GM12864 (cell line): ENCODE results near the gene CCDC122.

Experiments used
- DNase-seq: peaks from one replicate; pipeline ENCODE4 v3.0.0-alpha.2; 2011; ENCODE audit warnings: low read depth
- H3K4me3 ChIP-seq: 2 replicates; pipeline ENCODE4 v1.5.1; 2011; ENCODE audit warnings: mild to moderate bottlenecking, low read depth, low read length, control low read depth
- TF ChIP-seq, protein P1 (sequence below): IDR thresholded peaks from 2 replicates; pipeline ENCODE4 v1.5.1; 2011; ENCODE audit warnings: low read depth, mild to moderate bottlenecking, moderate library complexity, low read length, control low read depth, inconsistent platforms; ENCODE audit errors: missing control alignments

Gene CCDC122

GRCh38 chr13:43797869-43798268 lies 81.7 kb downstream of the CCDC122 start:
- TF ChIP-seq, protein P1, sequence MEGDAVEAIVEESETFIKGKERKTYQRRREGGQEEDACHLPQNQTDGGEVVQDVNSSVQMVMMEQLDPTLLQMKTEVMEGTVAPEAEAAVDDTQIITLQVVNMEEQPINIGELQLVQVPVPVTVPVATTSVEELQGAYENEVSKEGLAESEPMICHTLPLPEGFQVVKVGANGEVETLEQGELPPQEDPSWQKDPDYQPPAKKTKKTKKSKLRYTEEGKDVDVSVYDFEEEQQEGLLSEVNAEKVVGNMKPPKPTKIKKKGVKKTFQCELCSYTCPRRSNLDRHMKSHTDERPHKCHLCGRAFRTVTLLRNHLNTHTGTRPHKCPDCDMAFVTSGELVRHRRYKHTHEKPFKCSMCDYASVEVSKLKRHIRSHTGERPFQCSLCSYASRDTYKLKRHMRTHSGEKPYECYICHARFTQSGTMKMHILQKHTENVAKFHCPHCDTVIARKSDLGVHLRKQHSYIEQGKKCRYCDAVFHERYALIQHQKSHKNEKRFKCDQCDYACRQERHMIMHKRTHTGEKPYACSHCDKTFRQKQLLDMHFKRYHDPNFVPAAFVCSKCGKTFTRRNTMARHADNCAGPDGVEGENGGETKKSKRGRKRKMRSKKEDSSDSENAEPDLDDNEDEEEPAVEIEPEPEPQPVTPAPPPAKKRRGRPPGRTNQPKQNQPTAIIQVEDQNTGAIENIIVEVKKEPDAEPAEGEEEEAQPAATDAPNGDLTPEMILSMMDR, result no peak
- DNase-seq, result no peak
- no peak overlapping the region for H3K4me3 ChIP-seq

DNA sequence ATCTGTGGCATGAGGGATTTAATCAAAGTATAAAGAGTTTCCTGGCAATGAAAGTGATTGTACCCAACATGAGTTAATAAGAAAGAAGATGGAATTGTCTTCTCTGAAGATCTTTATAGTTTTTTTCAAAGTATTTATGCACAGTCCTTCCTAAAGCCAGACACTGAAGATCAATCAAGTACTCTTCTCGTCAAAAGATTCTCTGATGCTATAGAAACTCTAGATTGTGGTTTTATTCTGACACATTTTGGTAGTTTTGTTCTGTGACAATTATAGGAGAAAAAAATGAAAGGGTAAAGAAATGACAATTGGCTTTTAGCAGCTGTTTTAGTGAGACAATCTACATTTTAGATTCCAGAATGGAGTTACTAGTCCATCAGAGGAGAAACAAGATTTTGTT lies 82.4 kb downstream of the CCDC122 start:
- H3K4me3 ChIP-seq, result no peak overlapping the region
- no peak for DNase-seq
- TF ChIP-seq, protein P1, result no peak

DNA sequence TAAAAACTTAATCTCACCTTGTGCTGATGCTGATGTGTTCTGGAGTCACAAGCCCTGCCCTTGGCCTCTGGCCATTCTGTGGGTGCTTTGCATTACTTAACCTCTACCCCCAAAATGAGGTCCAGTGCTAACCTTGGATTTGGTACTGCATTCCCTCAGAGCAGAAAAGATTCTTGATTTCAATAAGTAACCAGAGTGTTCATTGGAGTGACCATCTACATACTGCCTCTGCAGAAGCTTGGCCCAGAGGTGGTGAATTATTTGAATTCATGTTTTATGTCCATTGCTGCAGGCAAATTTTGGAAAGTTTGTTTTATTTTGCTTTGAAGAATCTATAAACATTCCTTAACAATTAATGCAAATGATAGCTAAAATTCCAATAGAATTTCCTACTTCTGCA lies 85.1 kb downstream of the CCDC122 start:
- H3K4me3 ChIP-seq, result no peak overlapping the region
- TF ChIP-seq, protein P1, result no peak
- no peak for DNase-seq

DNA sequence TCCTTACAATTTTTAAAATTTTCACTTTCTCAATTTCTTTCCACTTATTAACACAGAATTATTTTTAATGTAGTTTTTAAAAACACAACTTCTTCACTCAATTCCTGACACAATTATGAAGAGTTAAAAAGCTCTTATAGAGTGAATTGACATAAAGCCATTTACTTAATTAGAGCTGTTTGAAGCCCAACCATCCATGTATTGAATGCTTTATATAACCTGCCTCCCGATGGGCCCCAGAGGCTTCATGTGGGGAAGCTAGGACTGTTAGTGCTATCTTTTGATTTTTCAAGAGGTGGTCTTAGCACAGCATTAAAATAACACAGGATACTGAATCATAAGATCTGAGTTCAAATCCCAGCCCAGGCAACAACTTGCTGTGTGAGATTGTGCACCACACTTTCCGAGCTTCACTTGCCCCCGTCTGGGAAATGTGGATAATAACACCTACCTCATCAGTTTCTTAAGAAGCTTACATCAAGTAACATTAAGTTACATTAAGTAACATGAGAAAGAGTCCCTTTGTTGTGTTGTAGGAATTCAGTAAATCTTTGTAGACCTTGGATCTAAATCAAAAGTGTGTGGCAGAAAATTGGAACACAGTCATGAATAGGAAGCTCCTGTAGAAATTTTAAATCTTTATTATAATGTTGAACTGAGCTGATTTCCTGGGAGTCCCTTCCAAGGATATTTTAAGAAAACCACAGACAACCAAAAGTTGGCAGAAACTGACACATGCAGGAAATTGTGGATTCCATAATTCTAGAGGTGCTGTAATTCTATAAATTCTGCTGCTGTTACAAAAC lies 87.3 kb downstream of the CCDC122 start:
- TF ChIP-seq, protein P1, result no peak
- no peak for DNase-seq

DNA sequence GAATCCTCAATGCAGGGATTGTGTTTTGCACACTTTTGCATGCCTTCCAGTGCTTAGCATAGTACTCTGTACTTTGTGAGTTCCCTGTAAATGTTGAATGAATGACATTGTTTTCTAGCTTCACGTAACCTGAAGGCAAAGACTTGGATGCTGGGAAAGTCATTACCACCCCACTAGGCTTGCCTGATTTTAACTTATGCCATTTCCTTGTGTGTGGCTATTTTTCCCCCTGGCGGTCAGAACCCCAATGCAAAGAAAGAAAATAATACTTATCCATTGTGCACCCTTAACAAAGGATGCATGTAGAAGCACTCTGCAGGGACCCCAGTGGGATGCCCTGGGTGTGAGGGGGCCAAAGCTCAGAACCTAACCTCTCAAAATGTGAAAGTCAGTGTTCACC lies 91.5 kb downstream of the CCDC122 start:
- no peak for DNase-seq
- TF ChIP-seq, protein P1, result peak; percentile 22
- no peak overlapping the region for H3K4me3 ChIP-seq

More for the DNA sequence above, 87.3 kb downstream of the CCDC122 start:
- no peak overlapping the region for H3K4me3 ChIP-seq

DNA sequence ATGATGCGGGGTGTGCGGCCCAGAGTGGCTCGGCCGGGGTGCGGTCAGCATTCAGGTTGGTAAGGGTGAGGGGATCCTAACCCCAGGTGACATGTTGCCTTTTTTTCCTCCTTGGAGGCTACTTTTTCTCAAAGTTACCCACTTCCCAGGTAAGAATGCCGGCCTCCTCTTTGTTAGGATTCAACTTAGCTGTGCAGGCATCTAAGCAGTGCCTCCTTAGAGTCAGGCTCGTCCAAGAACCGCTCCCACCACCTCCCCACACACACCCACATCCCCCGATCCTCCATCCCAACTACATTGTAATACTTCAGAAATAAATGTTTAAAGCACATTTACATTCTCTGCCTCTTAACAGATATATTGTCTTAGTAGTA lies 92.0 kb downstream of the CCDC122 start:
- DNase-seq, result no peak
- TF ChIP-seq, protein P1, result no peak
- H3K4me3 ChIP-seq, result peak overlapping the region; percentile 52
